Measurements from ENCODE around the gene PTPRQ. TPM values are rescaled to one million over a fixed set of nuclear protein-coding genes. Genes with fewer than 3 reads are reported as not detected.

PTPRQ gene
- total RNA-seq, 1 donor from 2014 or later: not detected

- no peak overlapping the region for H3K27ac Mint-ChIP-seq (ENCODE audit: unreplicated experiment)
- H3K36me3 Mint-ChIP-seq (ENCODE audit: low read depth): no peaks in the 10 kb centered on the region
- H3K4me1 Mint-ChIP-seq: no peaks in the 10 kb centered on the region
- peaks cover 14% of the 10 kb centered on the region for H3K27me3 Mint-ChIP-seq (ENCODE audit: low read depth)
- DNase-seq (ENCODE audit: low read depth, low spot score): no peak
- no peak overlapping the region for H3K4me3 Mint-ChIP-seq
- no peaks in the 10 kb centered on the region for H3K9me3 Mint-ChIP-seq
- TF ChIP-seq CTCF (conservative IDR thresholded peaks at IDR 0.05): no peak
These were observed 37.8 kb upstream of the PTPRQ start for GRCh38 chr12:80406253-80406652.

- H3K9me3 Mint-ChIP-seq: no peaks in the 10 kb centered on the region
- no peak for TF ChIP-seq CTCF (conservative IDR thresholded peaks at IDR 0.05)
- no peaks in the 10 kb centered on the region for H3K4me1 Mint-ChIP-seq
- H3K36me3 Mint-ChIP-seq (ENCODE audit: low read depth): no peaks in the 10 kb centered on the region
- H3K27me3 Mint-ChIP-seq (ENCODE audit: low read depth): peaks cover 14% of the 10 kb centered on the region
- no peak for DNase-seq (ENCODE audit: low read depth, low spot score)
- no peak overlapping the region for H3K27ac Mint-ChIP-seq (ENCODE audit: unreplicated experiment)
- no peak overlapping the region for H3K4me3 Mint-ChIP-seq
These were observed 32.2 kb upstream of the PTPRQ start for GRCh38 chr12:80411787-80412186.

- H3K36me3 Mint-ChIP-seq (ENCODE audit: low read depth): no peaks in the 10 kb centered on the region
- no peaks in the 10 kb centered on the region for H3K9me3 Mint-ChIP-seq
- TF ChIP-seq CTCF (conservative IDR thresholded peaks at IDR 0.05): peak; percentile 94
- H3K4me1 Mint-ChIP-seq: no peaks in the 10 kb centered on the region
- no peak overlapping the region for H3K4me3 Mint-ChIP-seq
- peaks cover 14% of the 10 kb centered on the region for H3K27me3 Mint-ChIP-seq (ENCODE audit: low read depth)
- DNase-seq (ENCODE audit: low read depth, low spot score): no peak
- H3K27ac Mint-ChIP-seq (ENCODE audit: unreplicated experiment): no peak overlapping the region
These were observed 31.6 kb upstream of the PTPRQ start for GRCh38 chr12:80412343-80412953.

- no peak overlapping the region for H3K4me3 Mint-ChIP-seq
- H3K4me1 Mint-ChIP-seq: no peaks in the 10 kb centered on the region
- H3K27ac Mint-ChIP-seq (ENCODE audit: unreplicated experiment): no peak overlapping the region
- H3K36me3 Mint-ChIP-seq (ENCODE audit: low read depth): no peaks in the 10 kb centered on the region
- no peak for DNase-seq (ENCODE audit: low read depth, low spot score)
- no peak for TF ChIP-seq CTCF (conservative IDR thresholded peaks at IDR 0.05)
- H3K27me3 Mint-ChIP-seq (ENCODE audit: low read depth): peaks cover 14% of the 10 kb centered on the region
- no peaks in the 10 kb centered on the region for H3K9me3 Mint-ChIP-seq
These were observed 30.6 kb upstream of the PTPRQ start for GRCh38 chr12:80413462-80413861.

- no peak for DNase-seq (ENCODE audit: low read depth, low spot score)
- no peaks in the 10 kb centered on the region for H3K36me3 Mint-ChIP-seq (ENCODE audit: low read depth)
- H3K27ac Mint-ChIP-seq (ENCODE audit: unreplicated experiment): no peak overlapping the region
- no peaks in the 10 kb centered on the region for H3K9me3 Mint-ChIP-seq
- H3K4me1 Mint-ChIP-seq: no peaks in the 10 kb centered on the region
- TF ChIP-seq CTCF (conservative IDR thresholded peaks at IDR 0.05): no peak
- H3K27me3 Mint-ChIP-seq (ENCODE audit: low read depth): peaks cover 13% of the 10 kb centered on the region
- no peak overlapping the region for H3K4me3 Mint-ChIP-seq
These were observed 28.6 kb upstream of the PTPRQ start for GRCh38 chr12:80415466-80415865.
